Middle frontal gyrus (tissue), 1 donor: ENCODE data around the gene ARHGEF5.
A peak's percentile ranks its signal among the peaks of the same experiment; 100 is the strongest.
"Not testable (repeated sequence)": the region's sequence is repeated elsewhere in the genome, so short reads cannot be mapped to it uniquely, and the experiment has no call there.

Source experiments
- DNase-seq: peaks from one replicate; pipeline ENCODE4 v3.0.0-alpha.2; 2015; ENCODE audit warnings: low spot score; ENCODE audit errors: extremely low spot score

The ARHGEF5 gene

DNA sequence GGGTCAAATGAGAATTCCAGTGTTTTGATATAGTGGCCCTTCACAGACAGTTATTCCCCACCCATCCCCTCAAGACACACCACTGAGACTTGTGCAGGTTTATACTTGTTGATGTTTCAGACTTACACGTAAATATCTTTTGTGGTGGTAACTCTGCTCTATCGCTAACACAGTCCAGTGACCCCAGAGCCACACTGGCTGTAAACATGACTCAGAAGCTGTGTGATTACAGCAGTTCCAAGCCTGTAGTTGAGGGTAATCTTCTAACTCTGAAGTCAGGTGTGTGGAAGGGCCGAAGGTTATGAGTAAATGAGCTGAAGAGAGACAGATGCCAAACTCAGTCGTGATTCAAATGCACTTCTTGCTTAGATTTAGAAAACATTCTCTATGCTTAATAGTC is 28.9 kb downstream of the ARHGEF5 start:
- no peak for DNase-seq

DNA sequence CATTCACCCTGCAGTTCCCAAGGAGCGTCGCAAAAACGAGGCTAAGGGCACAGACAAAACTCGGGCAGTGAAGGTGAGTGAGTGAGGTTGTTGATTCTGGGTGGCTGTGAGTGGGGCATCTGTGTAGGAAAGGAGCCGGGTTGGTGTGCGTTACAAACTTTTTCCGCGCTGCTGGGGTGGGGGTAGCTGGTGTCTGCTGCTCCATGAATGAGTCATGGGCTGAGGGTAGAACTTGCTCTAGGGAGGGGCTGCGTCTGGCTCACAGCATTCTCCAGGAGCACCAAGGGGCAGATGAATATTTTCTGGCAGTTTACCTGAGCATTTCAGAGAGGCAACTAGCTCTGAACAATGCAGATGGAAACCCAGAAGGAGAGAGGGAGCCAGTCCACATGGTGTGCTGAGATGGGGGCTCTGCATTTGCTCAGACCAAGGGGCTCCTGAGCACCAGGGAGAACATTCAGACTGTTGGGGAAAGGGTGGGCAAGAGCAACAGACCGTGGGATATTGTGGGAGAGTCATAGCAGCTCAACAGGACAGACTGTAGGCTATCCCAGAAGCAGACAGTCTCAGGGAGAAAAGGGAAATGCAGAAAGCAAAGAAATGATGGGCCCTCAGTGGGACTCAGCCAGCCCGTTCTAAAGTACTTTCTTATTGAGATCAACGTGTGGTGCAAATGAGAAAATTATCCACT is 29.5 kb downstream of the ARHGEF5 start:
- no peak for DNase-seq

DNA sequence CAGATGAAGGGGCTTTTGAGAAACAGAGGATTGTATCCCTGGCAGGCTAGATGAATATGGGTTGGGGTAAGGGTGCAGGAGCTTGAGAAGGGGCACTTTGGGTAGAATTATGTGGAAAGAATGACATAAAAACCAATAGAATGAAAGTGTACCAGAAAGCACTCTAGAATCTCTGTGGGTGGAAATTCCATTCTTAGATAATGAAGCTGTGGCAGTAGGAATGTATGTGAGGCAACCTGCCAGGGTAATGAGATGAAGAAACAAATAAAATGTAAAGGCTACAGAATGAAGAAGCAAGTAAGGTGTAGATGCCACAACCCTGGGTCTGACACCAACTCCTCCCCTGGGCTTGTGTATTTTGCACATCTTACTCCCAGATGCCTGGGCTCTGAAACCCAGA is 31.5 kb downstream of the ARHGEF5 start:
- DNase-seq = no peak

DNA sequence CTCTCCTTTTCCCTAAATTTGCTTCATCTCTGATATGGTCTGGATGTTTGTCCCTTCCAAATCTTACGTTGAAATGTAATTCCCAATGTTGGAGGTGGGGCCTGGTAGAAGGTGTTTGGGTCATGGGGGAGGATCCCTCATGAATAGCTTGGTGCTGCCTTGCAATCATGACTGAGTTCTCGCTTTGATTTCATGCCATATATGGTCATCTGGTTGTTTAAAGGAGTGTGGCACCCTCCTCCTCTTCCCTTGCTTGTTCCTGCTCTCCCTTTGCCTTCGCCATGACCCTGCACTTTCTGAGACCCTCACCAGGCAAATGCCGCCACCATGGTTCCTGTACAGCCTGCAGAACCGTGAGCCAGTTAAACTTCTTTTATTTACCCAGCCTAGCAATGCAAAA is 33.7 kb downstream of the ARHGEF5 start:
- no peak for DNase-seq

DNA sequence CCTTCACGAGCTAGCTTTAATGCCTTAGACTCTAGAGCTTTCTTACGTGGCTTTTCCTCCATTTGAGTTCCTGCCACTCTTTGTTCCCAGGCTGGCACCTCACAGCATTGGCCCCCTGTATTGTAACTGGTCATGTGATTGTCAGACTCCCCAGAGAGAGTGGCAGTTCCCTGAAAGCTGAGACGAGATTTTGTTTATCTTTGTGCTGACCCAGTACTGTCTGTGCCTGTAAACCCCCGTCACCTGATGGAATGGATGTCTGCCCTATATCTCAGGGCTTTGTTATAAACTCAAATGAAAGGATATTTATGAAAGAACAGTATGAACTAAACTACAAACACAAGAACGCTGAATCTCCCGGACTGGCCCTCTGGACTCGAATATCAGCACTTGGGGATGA is 35.3 kb downstream of the ARHGEF5 start:
- DNase-seq = no peak

DNA sequence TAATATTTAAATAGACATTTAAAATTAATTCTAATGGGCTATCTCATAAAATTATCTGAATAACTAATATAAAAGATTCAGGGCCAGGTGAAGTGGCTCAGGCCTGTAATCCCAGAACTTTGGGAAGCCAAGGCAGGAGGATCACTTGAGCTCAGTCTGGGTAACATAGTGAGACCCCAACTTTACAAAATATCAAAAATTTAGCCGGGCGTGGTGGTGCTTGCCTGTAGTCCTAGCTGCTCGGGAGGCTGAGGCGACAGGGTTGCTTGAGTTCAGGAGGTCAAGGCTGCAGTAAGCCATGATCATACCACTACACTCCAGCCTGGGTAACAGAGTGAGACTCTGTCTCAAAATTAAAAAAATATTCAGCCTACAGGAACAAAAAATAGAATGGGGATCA is 35.8 kb downstream of the ARHGEF5 start:
- no peak for DNase-seq

DNA sequence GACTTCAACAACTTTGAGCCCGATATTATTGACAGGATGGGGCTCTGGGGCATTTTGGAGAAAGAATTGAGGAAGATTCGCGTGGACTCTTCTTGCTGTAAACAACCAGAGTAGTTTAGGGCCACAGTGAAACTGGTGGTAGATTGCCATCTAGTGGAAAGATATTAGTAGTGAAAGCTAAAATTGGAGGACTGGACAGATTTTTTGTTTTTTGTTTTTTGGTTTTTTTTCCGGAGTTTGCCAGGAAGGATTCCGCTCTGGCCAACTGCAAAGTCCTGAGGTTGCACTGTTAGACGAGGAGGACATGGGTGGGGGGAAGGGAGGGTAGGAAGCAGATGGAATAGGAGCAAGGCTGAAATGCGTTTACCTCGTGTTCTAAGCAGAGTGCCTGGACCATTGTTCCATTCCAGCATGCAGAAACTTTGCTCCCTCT is 36.6 kb downstream of the ARHGEF5 start:
- DNase-seq = peak; percentile 38

DNA sequence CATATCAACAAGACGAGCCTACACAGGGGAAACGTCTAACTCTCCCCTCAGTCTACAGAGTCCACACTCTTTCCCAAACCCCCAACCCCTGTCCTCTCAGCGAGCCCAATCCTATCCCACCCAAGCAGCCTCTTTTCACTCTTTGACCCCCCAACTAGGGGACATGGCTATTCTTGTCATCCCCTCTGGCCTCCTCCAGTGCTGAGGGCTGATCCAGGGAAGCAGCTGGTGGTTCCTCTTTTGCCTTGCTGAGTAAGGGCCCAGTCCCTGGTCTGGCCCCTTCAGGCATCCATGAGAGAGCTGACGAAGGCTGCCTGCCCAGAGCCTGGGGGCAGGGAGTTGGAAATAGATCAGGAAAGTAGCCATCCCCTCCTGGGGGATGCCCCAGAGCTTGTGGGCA is 41.9 kb downstream of the ARHGEF5 start:
- DNase-seq = no peak

DNA sequence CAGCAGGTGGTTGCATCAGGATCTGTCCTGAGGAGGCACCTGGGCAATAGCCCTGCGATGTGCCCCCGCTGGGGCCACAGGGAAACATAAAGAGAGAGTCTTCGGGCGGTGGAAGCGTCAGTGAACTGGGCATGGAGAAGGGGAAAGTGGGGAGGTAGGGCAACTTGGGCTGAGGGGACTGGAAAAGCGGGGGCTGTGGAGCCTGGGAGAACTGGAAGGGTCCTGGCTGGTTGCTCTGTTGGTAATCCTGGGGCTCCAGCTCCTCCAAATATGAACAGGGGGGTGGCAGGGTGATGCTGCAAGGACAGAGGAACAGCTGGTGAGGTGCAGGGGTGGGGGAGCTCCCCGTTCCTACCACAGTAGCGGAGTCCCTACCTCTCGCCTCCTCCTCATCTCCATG is 43.1 kb downstream of the ARHGEF5 start:
- DNase-seq = no peak

DNA sequence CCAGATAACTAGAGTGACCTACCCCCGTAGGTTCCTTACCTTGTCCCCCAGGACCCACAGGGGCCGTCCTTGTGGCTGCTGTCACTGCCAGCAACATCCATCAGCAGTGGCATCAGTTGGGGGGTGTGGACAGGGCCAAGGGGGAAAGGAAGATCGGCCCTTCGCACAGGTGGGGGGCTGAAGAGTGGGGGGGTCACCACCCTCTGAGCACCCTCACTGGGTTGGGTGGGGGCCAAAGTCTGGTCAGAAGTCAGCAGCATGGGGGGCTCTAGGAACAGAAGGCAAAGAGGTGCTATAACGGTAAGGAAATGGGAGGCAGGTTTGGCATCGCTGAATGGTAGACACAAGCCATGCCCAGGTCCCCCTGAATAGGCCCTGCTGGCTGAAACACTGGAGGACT is 43.7 kb downstream of the ARHGEF5 start:
- DNase-seq = no peak

DNA sequence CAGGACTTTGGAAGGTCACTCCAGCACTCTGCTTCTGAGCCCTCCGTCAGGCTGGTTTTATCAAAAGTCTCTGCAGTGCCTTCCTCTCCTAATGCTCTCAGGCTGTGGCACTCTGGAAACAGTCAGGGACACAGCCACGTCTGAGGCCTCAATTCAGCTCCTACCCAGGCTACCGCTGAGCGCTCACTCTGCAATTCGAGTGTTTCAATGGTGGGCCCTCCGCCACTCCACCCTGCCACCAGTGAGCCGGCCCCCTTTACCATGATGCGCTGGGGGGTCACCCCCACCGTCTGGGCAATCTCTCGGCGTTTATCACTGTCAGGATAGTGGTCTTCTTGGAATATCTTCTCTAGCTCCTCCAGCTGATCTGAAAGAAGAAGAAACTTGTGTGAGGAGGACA is 44.7 kb downstream of the ARHGEF5 start:
- DNase-seq = no peak

DNA sequence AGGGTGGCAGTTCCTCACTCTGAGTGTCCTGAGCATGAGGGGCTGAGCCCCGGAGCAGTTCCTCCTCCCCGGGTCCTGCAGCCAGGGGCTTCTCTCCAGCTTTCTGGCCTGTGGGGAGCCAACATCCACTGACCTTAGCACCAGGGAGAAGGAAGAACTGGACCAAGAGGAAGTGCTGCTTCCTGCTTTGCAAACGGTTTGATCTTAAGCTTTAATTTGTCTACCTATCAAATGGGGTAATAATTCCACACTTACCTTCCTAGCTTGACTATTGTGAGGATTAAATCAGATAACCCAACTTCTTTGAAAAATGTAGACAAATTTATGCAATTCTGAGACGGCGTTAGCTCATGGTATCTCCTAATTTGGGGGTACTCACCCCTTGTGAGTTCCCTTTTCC is 46.3 kb downstream of the ARHGEF5 start:
- DNase-seq = no peak

DNA sequence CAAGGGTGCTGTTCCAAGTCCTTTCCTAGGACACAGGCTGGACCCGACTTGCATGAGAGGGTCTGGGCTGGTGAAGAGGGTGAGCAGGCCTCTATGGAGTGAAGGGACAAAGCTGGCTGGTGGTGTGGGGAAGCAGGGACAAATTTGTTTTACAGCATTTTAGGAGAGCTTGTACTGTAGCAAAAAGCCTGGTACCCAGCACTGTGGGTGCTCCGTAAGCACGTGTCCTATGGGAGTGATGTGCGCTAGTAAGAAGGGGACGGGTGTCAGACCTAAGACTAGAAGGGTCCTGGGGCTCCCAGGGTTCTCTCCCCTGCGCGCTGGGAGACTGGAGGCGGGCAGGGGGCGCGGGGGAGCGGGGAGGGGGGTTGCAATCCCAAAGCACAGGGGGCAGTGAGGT is 47.9 kb downstream of the ARHGEF5 start:
- no peak for DNase-seq

DNA sequence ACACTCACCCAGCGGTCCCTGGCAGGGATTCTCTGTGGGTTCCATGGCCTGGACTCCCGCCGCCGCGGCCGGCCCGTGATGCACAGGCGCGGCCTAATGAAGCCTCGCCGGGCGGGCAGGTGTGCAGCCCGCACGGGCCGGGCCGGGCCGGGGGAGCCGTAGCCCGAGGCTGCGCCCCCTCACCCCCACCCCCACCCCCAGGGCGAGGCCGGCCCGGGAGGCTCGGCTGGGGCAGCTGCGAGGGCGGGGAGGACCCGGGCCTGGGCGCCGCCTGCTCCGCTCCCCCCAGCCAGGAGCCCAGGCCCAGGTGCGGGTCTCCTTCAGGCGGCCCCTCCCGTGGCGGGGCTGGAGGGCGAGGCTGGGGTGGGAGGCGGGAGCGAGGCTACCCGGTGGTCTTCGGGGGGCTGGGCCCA is 48.5 kb downstream of the ARHGEF5 start, which contains the start of gene NOBOX:
Gene NOBOX, minus strand, starts transcription at position 45 of the 413 bp plus-strand sequence.
- DNase-seq = no peak

DNA sequence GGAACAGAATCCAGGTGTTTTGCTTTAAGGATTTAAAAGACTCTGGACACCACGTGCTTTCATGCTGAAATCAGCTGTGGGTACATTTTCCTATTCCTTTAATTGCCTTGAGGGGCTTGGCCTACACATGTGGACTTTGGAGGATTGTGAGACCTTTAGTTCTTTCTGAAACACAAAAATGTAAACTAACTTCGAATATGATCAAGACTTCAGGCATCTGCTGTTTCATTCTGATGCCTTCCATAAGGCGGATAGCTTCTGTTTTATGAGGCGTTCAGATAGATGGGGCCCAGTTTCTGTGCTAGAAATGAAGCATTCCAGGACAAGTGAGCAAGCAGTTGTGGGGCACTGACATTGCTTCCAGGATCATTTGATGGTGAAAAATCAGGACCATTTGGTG is 49.7 kb downstream of the ARHGEF5 start:
- no peak for DNase-seq

DNA sequence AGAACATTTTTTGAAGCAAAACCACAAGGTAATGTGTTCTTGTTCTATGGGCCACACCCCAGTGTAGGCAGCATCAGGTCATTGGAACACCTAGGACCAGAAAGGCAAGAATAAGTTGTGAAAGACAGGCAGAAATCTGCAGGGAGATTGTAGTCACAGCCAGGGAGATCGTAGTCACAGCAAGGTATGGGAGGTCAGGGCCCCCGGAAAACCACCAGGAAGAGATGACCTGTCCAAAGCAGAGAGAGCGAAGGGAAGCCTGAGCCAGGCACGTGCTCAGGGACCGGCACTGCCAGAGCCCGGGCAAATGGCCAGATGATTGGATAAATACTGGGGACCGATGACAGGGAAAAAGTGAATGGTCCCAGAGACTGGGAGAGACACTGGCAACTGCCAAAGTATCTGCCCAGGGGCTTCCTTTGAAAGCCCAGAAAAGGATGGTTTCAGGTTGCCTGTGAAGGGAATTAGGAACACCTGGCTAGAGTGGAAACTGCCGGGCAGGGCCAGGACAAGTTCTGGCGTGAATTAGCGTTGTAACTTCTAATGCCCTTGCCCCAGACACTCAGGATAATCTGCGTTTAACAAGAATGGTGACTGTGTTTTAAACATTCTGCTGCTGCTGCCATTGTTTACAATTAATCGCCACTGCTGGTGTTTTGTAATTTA is 52.2 kb downstream of the ARHGEF5 start:
- no peak for DNase-seq

DNA sequence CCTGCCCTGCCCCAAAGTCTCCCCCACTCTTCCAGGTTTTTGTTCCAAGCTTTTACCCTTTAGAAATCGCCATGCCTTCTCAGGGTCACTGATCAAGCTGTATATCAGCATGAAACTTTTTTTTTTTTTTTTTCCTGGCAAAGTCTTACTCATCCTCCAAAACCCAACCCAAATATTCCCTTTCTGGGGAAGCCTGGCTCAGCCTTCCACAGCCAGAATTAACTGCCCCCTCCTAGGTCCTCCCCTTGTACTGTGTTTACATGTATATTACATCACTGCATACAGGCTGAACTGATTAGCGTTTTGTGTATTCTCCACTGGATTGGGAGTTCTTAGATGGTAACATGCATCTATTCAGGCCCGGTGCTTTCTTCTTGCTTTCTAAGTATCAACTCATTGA is 52.9 kb downstream of the ARHGEF5 start:
- DNase-seq = no peak

DNA sequence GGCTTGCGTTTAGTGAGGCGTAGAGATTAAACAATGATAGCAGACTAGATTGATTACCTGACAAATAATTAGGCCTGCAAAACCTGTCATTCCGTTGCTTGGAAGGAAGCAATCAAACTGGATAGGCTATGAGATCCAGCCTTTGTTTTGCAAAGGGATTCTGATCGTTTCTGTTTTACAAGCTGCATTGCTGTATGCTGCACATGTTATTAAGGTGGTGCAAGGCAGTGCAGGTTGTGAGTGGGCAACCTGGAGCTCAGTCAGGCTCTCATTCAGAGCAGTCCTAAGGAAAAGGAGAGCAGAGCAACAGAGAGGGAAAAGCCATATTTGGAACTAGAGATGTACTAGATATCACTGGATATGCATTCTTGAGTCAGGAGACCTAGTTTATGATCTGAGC is 55.2 kb downstream of the ARHGEF5 start:
- DNase-seq = no peak

DNA sequence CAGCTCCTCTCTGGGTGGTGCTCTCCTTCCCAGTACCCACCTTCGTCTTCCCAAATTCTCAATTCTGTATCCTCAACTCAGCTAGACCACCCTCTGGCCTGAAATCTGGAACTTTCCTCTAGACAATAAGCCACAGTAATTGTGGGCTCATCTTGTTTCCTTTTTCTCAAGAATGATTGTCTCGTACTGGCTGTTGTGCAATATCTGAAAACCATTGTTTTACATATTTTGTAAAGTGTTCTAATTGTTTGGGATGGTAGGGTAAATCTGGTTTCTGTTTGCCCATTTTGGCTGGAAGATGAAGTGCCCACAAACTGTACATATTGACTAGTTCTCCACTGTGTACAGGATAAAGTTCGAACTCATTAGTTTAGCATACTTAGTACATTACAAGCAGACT is 59.6 kb downstream of the ARHGEF5 start:
- no peak for DNase-seq

DNA sequence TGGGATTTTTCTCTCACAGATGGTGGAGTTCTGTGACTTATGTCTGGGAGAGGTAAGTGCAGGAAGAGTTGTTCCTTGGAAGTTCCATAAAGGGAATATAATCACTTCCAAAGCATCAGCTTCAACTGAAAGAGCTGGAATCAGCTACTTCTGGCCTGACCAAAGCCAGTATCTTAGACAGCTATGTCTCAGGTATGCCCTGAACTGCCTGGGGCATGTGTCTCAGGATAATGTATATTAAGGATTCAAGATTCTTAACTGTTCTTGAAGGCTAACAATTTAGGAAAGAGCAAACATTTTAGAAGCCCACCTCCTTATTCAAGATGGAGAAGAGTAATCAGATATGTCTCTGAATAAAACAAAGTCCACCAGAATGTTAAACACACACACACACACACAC is 60.7 kb downstream of the ARHGEF5 start:
- no peak for DNase-seq

DNA sequence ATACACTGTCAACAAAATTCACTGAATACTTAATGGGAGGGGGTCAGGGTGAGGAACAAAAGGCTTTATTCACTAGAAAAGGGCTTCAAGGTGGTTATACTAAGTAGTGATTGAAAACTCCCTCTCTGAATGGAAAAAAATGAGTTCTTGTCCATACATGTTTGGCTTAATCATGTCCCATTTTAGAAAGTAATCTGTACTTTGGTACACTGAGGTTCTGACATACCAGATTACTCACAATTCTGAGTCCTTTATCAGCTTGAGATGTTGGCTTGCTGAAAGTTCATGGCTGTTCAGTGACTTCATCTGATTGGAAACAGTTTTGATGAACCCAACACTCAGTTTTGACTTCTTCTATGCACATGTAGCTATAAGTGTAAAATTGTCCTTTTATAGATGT is 61.1 kb downstream of the ARHGEF5 start:
- DNase-seq = no peak

DNA sequence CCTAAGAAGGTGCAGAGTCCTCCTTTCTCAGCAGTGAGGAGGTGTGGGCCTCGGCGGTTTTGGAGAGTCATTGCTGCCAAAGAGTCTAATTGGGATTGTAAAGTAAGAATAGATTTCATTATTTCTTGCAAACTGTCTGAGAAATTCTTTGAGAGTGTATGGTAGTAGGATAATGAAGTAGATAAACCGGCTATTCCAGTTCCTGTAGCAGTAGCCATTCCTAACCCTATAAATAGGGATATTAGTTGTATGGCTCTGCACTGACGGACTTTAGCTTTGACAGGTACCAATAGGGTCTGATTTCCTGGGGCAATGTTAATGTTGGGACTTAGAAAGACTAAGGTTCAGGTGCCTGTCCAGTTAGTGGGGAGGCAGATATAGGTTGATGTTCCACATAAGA is 63.7 kb downstream of the ARHGEF5 start:
- not testable (repeated sequence) for DNase-seq

DNA sequence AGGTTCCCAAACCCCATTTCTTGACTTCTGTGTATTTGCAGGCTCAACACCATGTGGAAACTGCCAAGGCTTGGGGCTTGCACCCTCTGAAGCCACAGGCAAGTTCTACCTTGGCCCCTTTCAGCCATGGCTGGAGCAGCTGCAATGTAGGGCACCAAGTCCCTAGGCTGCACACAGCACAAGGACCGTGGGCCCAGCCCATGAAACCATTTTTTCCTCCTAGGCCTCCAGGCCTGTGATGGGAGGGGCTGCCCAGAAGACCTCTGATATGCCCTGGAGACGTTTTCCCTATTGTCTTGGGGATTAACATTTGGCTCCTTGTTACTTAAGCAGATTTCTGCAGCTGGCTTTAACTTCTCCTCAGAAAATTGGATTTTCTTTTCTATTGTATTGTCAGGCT is 72.3 kb downstream of the ARHGEF5 start:
- DNase-seq = not testable (repeated sequence)
